HL-60 (cell line): Measurements from ENCODE around the gene SNCG.

Experiments used
- DNase-seq, 2 experiments: peaks; one replicate each; pipeline ENCODE4 v3.0.0-alpha.2; 2010 to 2020; ENCODE audit warnings: low read depth in 1 of 2, low spot score in 1 of 2
- H3K27ac ChIP-seq: fragments of 250-450 bp; sonication (Bioruptor Pico); replicated peaks from 2 replicates; pipeline ENCODE4 v1.5.1; 2020; ENCODE audit warnings: mild to moderate bottlenecking, moderate library complexity
- H3K27me3 ChIP-seq: fragments of 250-450 bp; sonication (Bioruptor Pico); 2 replicates; pipeline ENCODE4 v1.5.1; 2021; ENCODE audit warnings: mild to moderate bottlenecking, moderate library complexity; ENCODE audit not compliant: insufficient read depth, poor library complexity, severe bottlenecking
- H3K4me3 ChIP-seq: replicated peaks from 2 replicates; pipeline ENCODE4 v1.5.1; 2011; ENCODE audit warnings: mild to moderate bottlenecking, control low read depth, low read length; ENCODE audit not compliant: insufficient read depth
- CTCF ChIP-seq: IDR thresholded peaks from one replicate; pipeline ENCODE4 v1.5.1; 2011; ENCODE audit warnings: low read length, control low read depth, inconsistent platforms; ENCODE audit not compliant: insufficient read depth
- GABPA ChIP-seq: IDR thresholded peaks from 2 replicates; pipeline ENCODE4 v1.6.1; 2012; ENCODE audit warnings: low read depth
- POLR2AphosphoS5 ChIP-seq: IDR thresholded peaks from 2 replicates; pipeline ENCODE4 v1.6.1; 2012; ENCODE audit warnings: low read depth
- REST ChIP-seq: IDR thresholded peaks from 2 replicates; pipeline ENCODE4 v1.6.1; 2012; ENCODE audit warnings: low read depth; ENCODE audit not compliant: insufficient replicate concordance
- SPI1 ChIP-seq: IDR thresholded peaks from 2 replicates; pipeline ENCODE4 v1.6.1; 2012; ENCODE audit warnings: low read depth, mild to moderate bottlenecking, borderline replicate concordance

The SNCG gene

DNA sequence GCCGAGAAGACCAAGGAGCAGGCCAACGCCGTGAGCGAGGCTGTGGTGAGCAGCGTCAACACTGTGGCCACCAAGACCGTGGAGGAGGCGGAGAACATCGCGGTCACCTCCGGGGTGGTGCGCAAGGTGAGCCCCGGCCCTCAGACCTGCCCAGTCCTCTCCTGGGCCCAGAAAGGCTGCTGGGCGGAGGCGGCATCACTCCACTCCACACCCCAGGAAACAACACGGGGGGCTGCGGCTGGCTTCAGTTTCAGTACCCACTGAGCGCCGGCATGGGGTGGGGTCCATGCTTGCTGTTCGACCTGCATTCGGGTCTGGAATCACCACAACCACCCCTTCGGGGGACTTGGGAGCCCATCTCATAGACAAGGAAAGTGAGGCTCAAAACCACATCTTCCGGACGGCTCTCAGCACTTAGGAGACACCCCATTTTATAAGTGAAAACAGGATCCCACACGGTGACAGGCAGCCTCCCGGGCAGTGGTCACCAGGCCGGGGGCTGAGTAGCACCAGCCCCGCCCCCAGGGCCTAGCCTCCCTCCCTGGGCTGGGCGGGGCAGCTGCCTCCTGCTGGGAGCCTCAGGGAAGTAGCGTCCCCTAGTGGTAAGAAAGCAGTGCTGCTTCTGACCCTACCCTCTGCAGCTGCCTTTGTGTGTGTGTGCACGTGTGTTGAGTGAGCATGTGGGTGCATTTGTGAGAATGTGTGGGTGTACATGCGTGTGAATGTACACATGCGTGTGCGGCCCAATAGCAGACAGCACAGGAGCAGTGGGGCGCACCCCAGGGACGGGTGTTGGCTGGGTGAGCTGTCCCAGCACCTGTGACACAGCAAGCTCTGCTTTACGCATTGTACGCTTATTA, 1.8 kb downstream of the SNCG start:
- Histone ChIP-seq H3K27me3 (no peaks in the 10 kb centered on the region), H3K4me3 (no peak overlapping the region), H3K27ac (no peak overlapping the region)
- peak; percentile 34 to 67 for DNase-seq
- TF ChIP-seq CTCF (peak; percentile 91), REST (no peak)

DNA sequence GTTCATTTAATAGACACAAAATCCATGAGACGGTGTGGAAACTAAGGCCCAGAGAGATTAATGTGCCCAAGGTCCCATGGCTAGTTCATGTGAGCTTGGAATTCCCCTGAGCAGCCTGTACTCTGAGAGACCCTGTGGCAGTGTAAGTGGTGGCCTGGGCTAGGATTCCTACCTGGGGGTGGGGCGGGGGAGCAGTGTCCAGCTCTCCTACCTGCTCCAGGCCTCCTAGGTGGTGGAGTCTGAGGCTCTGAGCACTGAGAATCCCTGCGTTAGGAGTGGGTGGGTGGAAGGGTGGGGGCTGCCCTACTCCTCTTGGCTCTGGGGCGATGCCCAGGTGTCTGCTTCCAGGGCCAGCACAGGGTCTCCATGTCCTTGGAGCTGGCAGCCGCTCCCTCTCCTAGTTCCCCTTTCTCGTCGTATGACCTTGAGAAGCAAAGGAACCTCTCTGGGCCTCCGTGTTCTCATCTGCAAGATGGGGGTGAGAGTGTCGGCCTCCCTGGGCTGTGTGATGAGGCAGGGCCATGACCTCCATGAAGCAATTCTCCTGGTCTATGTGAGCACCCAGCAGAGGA, 2.5 kb downstream of the SNCG start:
- H3K27me3 ChIP-seq = no peaks in the 10 kb centered on the region
- H3K27ac ChIP-seq = no peak overlapping the region
- no peak overlapping the region for H3K4me3 ChIP-seq
- no peak for TF ChIP-seq CTCF
- no peak for TF ChIP-seq POLR2AphosphoS5
- no peak for TF ChIP-seq SPI1
- TF ChIP-seq GABPA = no peak
- no peak for TF ChIP-seq REST
- no peak for DNase-seq

- no peak overlapping the region for H3K27ac ChIP-seq
Measured at GRCh38 chr10:86961481-86962091, 3.2 kb downstream of the SNCG start.

More at GRCh38 chr10:86961481-86962091, 3.2 kb downstream of the SNCG start:
- DNase-seq = no peak
- no peaks in the 10 kb centered on the region for H3K27me3 ChIP-seq
- no peak overlapping the region for H3K4me3 ChIP-seq
- no peak for TF ChIP-seq POLR2AphosphoS5
- no peak for TF ChIP-seq CTCF
- TF ChIP-seq GABPA = no peak
- no peak for TF ChIP-seq REST
- no peak for TF ChIP-seq SPI1
